PC-3 (cell line): ENCODE data around the gene IRF9. TPM values are rescaled to one million over a fixed set of nuclear protein-coding genes. Genes with fewer than 3 reads are reported as not detected.

Experiments
- ATAC-seq: fragments of 200-7000 bp; cut with Tn5 transposase; 2 replicates; pipeline ENCODE4 v1.9.1; 2020; ENCODE audit warnings: mild to moderate bottlenecking, moderate library complexity
- BruUV-seq: library from RNA; stranded (reverse); fragments of 400-500 nt; replicated peaks from 2 replicates; lab custom pipeline; 2021; lab: Mats Ljungman, UMichigan
- CTCF ChIA-PET: fragments of 300-600 bp; sonication (Branson Sonifier 250); formaldehyde crosslinking; loops from one replicate; lab custom pipeline; 2022; ENCODE audit warnings: antibody characterized with exemption; lab: Charles Lee
- POLR2A ChIA-PET: fragments of 300-600 bp; sonication (Branson Sonifier 250); formaldehyde crosslinking; loops from one replicate; lab custom pipeline; 2022; ENCODE audit warnings: antibody characterized with exemption; ENCODE audit not compliant: unreplicated experiment; lab: Charles Lee
- DNase-seq: peaks from one replicate; pipeline ENCODE4 v3.0.0-alpha.2; 2015
- H2AFZ ChIP-seq: fragments of 300-600 bp; sonication (generic); 2 replicates; pipeline ENCODE4 v1.6.0; 2016; ENCODE audit warnings: antibody characterized with exemption, low read length
- H3F3A ChIP-seq: fragments of 300-600 bp; sonication (generic); one replicate; pipeline ENCODE4 v1.6.0; 2017; ENCODE audit warnings: antibody characterized with exemption, low read length, control low read depth, mild to moderate bottlenecking; ENCODE audit not compliant: unreplicated experiment
- H3K27ac ChIP-seq: fragments of 300-600 bp; sonication (generic); 2 replicates; pipeline ENCODE4 v1.5.1; 2016; ENCODE audit warnings: mild to moderate bottlenecking, low read length
- H3K27me3 ChIP-seq: fragments of 300-600 bp; sonication (generic); 2 replicates; pipeline ENCODE4 v1.6.1; 2016; ENCODE audit warnings: low read length, mixed read lengths
- H3K36me3 ChIP-seq: fragments of 300-600 bp; sonication (generic); 2 replicates; pipeline ENCODE4 v1.6.1; 2016; ENCODE audit warnings: low read depth, mixed run types, low read length, mixed read lengths
- H3K4me1 ChIP-seq: fragments of 300-600 bp; sonication (generic); 2 replicates; pipeline ENCODE4 v1.5.1; 2016; ENCODE audit warnings: low read length; ENCODE audit not compliant: insufficient read depth
- H3K4me2 ChIP-seq: fragments of 300-600 bp; sonication (generic); 2 replicates; pipeline ENCODE4 v1.6.0; 2016; ENCODE audit warnings: low read length
- H3K4me3 ChIP-seq: fragments of 300-600 bp; sonication (generic); 2 replicates; pipeline ENCODE4 v1.5.1; 2016; ENCODE audit warnings: mild to moderate bottlenecking, low read length, mixed read lengths
- H3K79me2 ChIP-seq: fragments of 300-600 bp; sonication (generic); 2 replicates; pipeline ENCODE4 v1.6.1; 2017; ENCODE audit warnings: low read length, mixed read lengths
- H3K9ac ChIP-seq: fragments of 300-600 bp; sonication (generic); 2 replicates; pipeline ENCODE4 v1.6.0; 2016; ENCODE audit warnings: mild to moderate bottlenecking, low read length
- H3K9me2 ChIP-seq: fragments of 300-600 bp; sonication (generic); replicated peaks from 2 replicates; pipeline ENCODE4 v1.6.1; 2016; ENCODE audit warnings: mixed run types, low read length, mixed read lengths
- H3K9me3 ChIP-seq: fragments of 300-600 bp; sonication (generic); 2 replicates; pipeline ENCODE4 v1.6.1; 2016; ENCODE audit warnings: low read length, mixed read lengths
- H4K20me1 ChIP-seq: fragments of 300-600 bp; sonication (generic); 2 replicates; pipeline ENCODE4 v1.6.1; 2016; ENCODE audit warnings: low read length, mixed read lengths
- CTCF ChIP-seq: fragments of 300-600 bp; sonication (generic); conservative IDR thresholded peaks from 2 replicates; pipeline ENCODE4 v1.5.1; 2017; ENCODE audit warnings: antibody characterized with exemption, low read depth, mild to moderate bottlenecking, low read length
- EZH2 ChIP-seq: fragments of 300-600 bp; sonication (generic); IDR thresholded peaks from one replicate; pipeline ENCODE4 v1.6.1; 2017; ENCODE audit warnings: antibody characterized with exemption, mild to moderate bottlenecking, low read length; ENCODE audit not compliant: unreplicated experiment
- EZH2phosphoT487 ChIP-seq: fragments of 300-600 bp; sonication (generic); IDR thresholded peaks from 2 replicates; pipeline ENCODE4 v1.6.1; 2018; ENCODE audit warnings: mild to moderate bottlenecking, antibody characterized with exemption, low read length, borderline replicate concordance
- intact Hi-C: fragments of 100-400 bp; cut with micrococcal nuclease; formaldehyde crosslinking; loops from 2 replicates; pipeline ENCODE4 v1.9.0; 2023
- total RNA-seq: library from RNA; depleted of rRNA; stranded (reverse); fragments of >200 nt; gene quantifications from 2 replicates; pipeline ENCODE4 v1.2.3, GENCODE V29; 2014

Gene IRF9
- total RNA-seq, 1 experiment from 2014 or later: 10.5 TPM

GRCh38 chr14:24115422-24116127 is 45.5 kb upstream of the IRF9 start:
- no peaks in the 10 kb centered on the region for H3K9me2 ChIP-seq
- POLR2A ChIA-PET: interaction anchor here (0.6 to 1.8 kb wide), 6 partner anchors 21 to 549 kb away, joined by 3 to 17 read pairs (median 5); partner anchors contain the start of genes EMC9, PSME1, PSME2 and RNF31
- no peak for ATAC-seq
- CTCF ChIA-PET: interaction anchor here (0.6 to 1.6 kb wide), 5 partner anchors 25 to 193 kb away, joined by 3 to 7 read pairs (median 3); partner anchors contain the start of genes IRF9 and TINF2
- no peak for DNase-seq
- no peak overlapping the region for H3K27ac ChIP-seq
- no peaks in the 10 kb centered on the region for H3K27me3 ChIP-seq
- H3K4me1 ChIP-seq: peaks cover 18% of the 10 kb centered on the region
- intact Hi-C loops: loop anchor here (1.0 kb wide), 1 partner anchor 21 kb away; the partner anchor contains the start of gene PSME1
- H3K9ac ChIP-seq: peak overlapping the region; percentile 86
- TF ChIP-seq CTCF (no peak), EZH2phosphoT487 (no peak), EZH2 (no peak)
- peak overlapping the region; percentile 95 for H3K4me2 ChIP-seq
- peak overlapping the region; percentile 91 for H2AFZ ChIP-seq
- no peaks in the 10 kb centered on the region for H3K9me3 ChIP-seq
- peak overlapping the region; percentile 96 for H3K4me3 ChIP-seq
- H3K36me3 ChIP-seq: peaks cover 13% of the 10 kb centered on the region; the same call in 1 of the 2 replicates
- H3F3A ChIP-seq: no peaks in the 10 kb centered on the region
- TSS peak; percentile 67 for BruUV-seq
- no peaks in the 10 kb centered on the region for H4K20me1 ChIP-seq
- peaks cover 18% of the 10 kb centered on the region for H3K79me2 ChIP-seq

GRCh38 chr14:24116128-24116814 is 44.8 kb upstream of the IRF9 start:
- no peaks in the 10 kb centered on the region for H4K20me1 ChIP-seq
- no peak for TF ChIP-seq CTCF
- BruUV-seq: no TSS peak
- peak overlapping the region; percentile 96 for H3K4me3 ChIP-seq
- no peak overlapping the region for H3K9ac ChIP-seq
- no peak overlapping the region for H2AFZ ChIP-seq
- peaks cover 18% of the 10 kb centered on the region for H3K4me1 ChIP-seq
- H3K9me3 ChIP-seq: no peaks in the 10 kb centered on the region
- H3K27me3 ChIP-seq: no peaks in the 10 kb centered on the region
- ChIA-PET POLR2A (no interaction called here), CTCF (no interaction called here)
- intact Hi-C loops: no loop called here
- no peaks in the 10 kb centered on the region for H3K9me2 ChIP-seq
- H3K27ac ChIP-seq: no peak overlapping the region
- no peaks in the 10 kb centered on the region for H3F3A ChIP-seq
- H3K79me2 ChIP-seq: peaks cover 18% of the 10 kb centered on the region
- H3K36me3 ChIP-seq: peaks cover 13% of the 10 kb centered on the region; the same call in 1 of the 2 replicates
- ATAC-seq (no peak), DNase-seq (no peak)
- peak overlapping the region; percentile 95 for H3K4me2 ChIP-seq
